ENCODE results near the gene SPC24. TPM values are rescaled to one million over a fixed set of nuclear protein-coding genes. Genes with fewer than 3 reads are reported as not detected.
"Not testable (repeated sequence)": the region's sequence is repeated elsewhere in the genome, so short reads cannot be mapped to it uniquely, and the experiment has no call there.

Gene SPC24
- total RNA-seq, 1 experiment from 2014 or later = 61.3 TPM

DNA sequence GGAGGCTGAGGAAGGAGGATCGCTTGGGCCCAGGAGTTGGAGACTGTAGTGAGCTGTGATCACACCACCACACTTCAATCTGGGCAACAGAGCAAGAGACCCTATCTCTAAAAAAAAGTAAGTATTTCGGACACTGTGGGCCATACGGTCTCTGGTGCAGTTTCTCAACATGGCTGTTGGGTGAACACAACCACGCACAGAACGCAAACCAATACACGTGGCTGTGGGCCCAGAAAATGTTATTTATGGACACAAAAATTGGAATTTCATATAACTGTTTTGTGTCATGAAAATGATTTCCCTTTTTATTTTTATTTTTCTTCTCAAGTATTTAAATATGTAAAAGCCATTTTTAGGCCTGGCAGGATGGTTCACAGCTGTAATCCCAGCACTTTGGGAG is 46.8 kb downstream of the SPC24 start:
- H3K36me3 ChIP-seq = peaks cover 92% of the 10 kb centered on the region
- no peak for DNase-seq
- H3K4me1 ChIP-seq = no peaks in the 10 kb centered on the region
- H3K27me3 ChIP-seq = no peaks in the 10 kb centered on the region
- H3K4me3 ChIP-seq = no peak overlapping the region
- no peaks in the 10 kb centered on the region for H3K9me3 ChIP-seq (replicated peaks)
- no peak overlapping the region for H3K27ac ChIP-seq

DNA sequence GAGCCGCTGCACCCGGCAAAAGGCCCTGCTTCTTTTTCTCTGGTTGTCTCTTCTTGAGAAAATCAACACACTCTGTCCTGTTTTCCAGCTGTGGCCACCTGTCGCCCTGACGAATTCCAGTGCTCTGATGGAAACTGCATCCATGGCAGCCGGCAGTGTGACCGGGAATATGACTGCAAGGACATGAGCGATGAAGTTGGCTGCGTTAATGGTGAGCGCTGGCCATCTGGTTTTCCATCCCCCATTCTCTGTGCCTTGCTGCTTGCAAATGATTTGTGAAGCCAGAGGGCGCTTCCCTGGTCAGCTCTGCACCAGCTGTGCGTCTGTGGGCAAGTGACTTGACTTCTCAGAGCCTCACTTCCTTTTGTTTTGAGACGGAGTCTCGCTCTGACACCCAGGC is 49.1 kb downstream of the SPC24 start:
- Histone ChIP-seq H3K27me3 (no peaks in the 10 kb centered on the region), H3K4me3 (no peak overlapping the region), H3K9me3 (replicated peaks) (no peaks in the 10 kb centered on the region), H3K4me1 (no peaks in the 10 kb centered on the region), H3K36me3 (peaks cover 99% of the 10 kb centered on the region), H3K27ac (no peak overlapping the region)
- DNase-seq = no peak

DNA sequence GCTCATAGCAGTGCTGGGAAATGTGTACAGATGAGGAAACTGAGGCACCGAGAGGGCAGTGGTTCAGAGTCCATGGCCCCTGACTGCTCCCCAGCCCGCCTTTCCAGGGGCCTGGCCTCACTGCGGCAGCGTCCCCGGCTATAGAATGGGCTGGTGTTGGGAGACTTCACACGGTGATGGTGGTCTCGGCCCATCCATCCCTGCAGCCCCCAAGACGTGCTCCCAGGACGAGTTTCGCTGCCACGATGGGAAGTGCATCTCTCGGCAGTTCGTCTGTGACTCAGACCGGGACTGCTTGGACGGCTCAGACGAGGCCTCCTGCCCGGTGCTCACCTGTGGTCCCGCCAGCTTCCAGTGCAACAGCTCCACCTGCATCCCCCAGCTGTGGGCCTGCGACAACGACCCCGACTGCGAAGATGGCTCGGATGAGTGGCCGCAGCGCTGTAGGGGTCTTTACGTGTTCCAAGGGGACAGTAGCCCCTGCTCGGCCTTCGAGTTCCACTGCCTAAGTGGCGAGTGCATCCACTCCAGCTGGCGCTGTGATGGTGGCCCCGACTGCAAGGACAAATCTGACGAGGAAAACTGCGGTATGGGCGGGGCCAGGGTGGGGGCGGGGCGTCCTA is 50.5 kb downstream of the SPC24 start:
- H3K27ac ChIP-seq = no peak overlapping the region
- H3K27me3 ChIP-seq = no peaks in the 10 kb centered on the region
- no peak overlapping the region for H3K4me3 ChIP-seq
- peaks cover 95% of the 10 kb centered on the region for H3K36me3 ChIP-seq
- H3K4me1 ChIP-seq = no peaks in the 10 kb centered on the region
- no peak for DNase-seq
- H3K9me3 ChIP-seq (replicated peaks) = no peaks in the 10 kb centered on the region

DNA sequence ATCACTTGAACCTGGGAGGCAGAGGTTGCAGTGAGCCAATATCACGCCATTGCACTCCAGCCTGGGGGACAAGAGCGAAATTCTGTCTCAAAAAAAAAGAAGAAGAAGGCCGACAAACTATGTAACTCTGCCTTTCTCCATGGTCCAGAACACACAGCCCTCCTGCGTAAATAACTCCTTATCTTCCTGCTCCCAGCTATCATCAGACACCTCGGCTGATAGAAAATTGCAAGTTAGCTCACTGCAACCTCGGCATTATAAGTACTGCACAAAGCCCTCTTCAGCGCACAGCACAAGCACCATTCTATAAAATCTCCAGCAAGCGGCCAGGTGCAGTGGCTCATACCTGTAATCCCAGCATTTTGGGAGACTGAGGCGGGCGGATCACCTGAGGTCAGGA is 51.9 kb downstream of the SPC24 start:
- H3K27me3 ChIP-seq; H3K27ac ChIP-seq; DNase-seq; H3K4me3 ChIP-seq; H3K9me3 ChIP-seq (replicated peaks); H3K4me1 ChIP-seq: not testable (repeated sequence)
- peaks cover 95% of the 10 kb centered on the region for H3K36me3 ChIP-seq

DNA sequence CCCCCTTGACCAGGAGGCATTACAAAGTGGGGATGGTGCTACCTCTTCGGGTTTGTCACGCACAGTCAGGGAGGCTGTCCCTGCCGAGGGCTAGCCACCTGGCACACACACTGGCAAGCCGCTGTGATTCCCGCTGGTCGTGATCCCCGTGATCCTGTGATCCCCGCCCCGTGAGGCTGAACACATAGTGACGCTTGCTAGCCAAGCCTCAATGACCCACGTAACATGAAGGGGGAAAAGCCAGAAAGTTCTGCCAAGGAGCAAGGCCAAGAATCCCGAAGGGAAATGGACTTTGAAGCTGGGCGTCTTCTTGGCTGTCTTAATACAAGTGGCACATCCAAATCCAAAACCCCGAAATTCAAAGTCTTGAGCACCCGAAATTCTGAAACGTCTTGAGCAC is 52.6 kb downstream of the SPC24 start:
- Histone ChIP-seq H3K27ac (no peak overlapping the region), H3K9me3 (replicated peaks) (no peaks in the 10 kb centered on the region), H3K4me3 (no peak overlapping the region), H3K4me1 (no peaks in the 10 kb centered on the region), H3K36me3 (peaks cover 88% of the 10 kb centered on the region), H3K27me3 (no peaks in the 10 kb centered on the region)
- DNase-seq = no peak

DNA sequence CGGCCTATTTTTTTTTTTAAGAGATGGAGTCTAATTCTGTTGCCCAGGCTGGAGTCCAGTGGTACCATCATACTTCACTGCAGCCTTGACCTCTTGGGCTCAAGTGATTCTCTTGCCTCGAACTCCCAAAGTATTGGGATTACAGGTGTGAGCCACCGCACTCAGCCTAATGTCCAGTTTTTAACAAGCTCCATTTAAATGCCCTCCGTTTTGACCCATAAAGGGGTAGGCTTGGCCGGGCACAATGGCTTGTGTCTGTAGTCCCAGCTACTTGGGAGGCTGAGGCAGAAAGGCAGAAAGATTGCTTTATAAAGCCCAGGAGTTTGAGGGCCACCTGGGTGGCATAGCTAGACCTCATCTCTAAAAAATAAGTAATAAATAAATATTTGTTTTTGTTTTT is 54.5 kb downstream of the SPC24 start:
- H3K4me1 ChIP-seq = no peaks in the 10 kb centered on the region; the same call in 1 of the 2 replicates
- H3K36me3 ChIP-seq = peaks cover 85% of the 10 kb centered on the region
- DNase-seq = no peak
- H3K27ac ChIP-seq = no peak overlapping the region
- H3K4me3 ChIP-seq = no peak overlapping the region
- no peaks in the 10 kb centered on the region for H3K9me3 ChIP-seq (replicated peaks)
- H3K27me3 ChIP-seq = no peaks in the 10 kb centered on the region

DNA sequence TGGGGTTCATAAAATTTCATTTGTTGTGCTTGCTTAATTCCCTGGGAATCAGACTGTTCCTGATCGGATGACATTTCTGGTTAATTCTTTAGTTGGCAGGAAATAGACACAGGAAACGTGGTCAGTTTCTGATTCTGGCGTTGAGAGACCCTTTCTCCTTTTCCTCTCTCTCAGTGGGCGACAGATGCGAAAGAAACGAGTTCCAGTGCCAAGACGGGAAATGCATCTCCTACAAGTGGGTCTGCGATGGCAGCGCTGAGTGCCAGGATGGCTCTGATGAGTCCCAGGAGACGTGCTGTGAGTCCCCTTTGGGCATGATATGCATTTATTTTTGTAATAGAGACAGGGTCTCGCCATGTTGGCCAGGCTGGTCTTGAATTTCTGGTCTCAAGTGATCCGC is 55.5 kb downstream of the SPC24 start:
- Histone ChIP-seq H3K4me1 (peaks cover 2% of the 10 kb centered on the region; the same call in 1 of the 2 replicates), H3K9me3 (replicated peaks) (no peaks in the 10 kb centered on the region), H3K27me3 (no peaks in the 10 kb centered on the region), H3K27ac (no peak overlapping the region), H3K36me3 (peaks cover 84% of the 10 kb centered on the region), H3K4me3 (no peak overlapping the region)
- DNase-seq = no peak

DNA sequence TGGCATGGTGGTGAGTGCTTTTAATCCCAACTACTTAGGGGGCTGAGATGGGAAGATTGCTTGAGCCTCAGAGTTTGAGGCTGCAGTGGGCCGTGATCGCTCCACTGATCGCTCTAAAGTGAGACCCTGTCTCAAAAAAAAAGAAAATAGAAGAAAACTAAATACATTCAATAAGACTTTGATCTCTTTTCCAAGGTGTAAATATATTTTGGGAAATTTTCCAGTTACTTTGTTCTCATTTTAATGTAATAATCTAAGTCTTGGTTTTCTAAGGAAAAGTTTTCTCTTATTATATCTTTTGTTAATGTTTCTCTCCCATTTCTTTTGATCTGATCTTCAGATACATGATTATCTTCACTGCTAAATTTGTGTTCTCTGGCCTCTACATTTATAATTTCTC is 56.7 kb downstream of the SPC24 start:
- Histone ChIP-seq H3K9me3 (replicated peaks) (no peaks in the 10 kb centered on the region), H3K36me3 (peaks cover 79% of the 10 kb centered on the region), H3K4me3 (no peak overlapping the region), H3K27me3 (no peaks in the 10 kb centered on the region), H3K4me1 (peaks cover 2% of the 10 kb centered on the region; the same call in 1 of the 2 replicates), H3K27ac (no peak overlapping the region)
- no peak for DNase-seq

DNA sequence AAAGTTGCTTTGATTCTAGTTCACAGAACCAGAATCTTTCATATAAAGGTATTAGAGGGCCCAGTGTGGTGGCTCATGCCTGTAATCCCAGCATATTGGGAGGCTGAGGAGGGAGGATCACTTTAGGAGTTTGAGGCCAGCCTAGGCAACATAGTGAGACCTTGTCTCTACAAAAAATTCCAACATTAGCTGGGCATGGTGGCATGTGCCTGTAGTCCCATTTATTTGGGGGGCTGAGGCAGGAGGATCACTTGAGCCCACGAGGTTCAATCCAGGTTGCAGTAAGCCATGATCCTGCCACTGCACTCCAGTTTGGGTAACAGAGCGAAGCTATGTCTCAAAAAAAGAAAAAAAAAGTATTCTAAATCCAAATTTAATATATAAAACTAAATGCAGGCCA is 57.3 kb downstream of the SPC24 start:
- DNase-seq = no peak
- Histone ChIP-seq H3K27ac (no peak overlapping the region), H3K36me3 (peaks cover 74% of the 10 kb centered on the region)

DNA sequence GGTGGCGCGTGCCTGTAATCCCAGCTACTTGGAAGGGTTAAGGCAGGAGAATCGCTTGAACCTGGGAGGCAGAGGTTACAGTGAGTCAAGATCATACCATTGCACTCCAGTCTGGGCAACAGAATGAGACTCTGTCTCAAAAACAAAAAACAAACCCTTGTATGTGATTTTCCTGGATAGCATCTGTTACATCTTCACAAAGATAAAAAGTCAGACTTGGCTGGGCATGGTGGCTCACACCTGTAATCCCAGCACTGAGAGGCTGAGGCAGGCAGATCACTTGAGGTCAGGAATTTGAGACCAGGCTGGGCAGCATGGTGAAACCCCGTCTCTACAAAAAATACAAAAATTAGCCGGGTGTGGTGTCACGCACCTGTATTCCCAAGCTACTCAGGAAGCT is 58.2 kb downstream of the SPC24 start:
- H3K27ac ChIP-seq = not testable (repeated sequence)
- peaks cover 67% of the 10 kb centered on the region for H3K36me3 ChIP-seq

More for the DNA sequence above, 57.3 kb downstream of the SPC24 start:
- H3K4me1 ChIP-seq = peaks cover 2% of the 10 kb centered on the region; the same call in 1 of the 2 replicates
- H3K4me3 ChIP-seq = no peak overlapping the region
- H3K27me3 ChIP-seq = no peaks in the 10 kb centered on the region
- H3K9me3 ChIP-seq (replicated peaks) = no peaks in the 10 kb centered on the region

DNA sequence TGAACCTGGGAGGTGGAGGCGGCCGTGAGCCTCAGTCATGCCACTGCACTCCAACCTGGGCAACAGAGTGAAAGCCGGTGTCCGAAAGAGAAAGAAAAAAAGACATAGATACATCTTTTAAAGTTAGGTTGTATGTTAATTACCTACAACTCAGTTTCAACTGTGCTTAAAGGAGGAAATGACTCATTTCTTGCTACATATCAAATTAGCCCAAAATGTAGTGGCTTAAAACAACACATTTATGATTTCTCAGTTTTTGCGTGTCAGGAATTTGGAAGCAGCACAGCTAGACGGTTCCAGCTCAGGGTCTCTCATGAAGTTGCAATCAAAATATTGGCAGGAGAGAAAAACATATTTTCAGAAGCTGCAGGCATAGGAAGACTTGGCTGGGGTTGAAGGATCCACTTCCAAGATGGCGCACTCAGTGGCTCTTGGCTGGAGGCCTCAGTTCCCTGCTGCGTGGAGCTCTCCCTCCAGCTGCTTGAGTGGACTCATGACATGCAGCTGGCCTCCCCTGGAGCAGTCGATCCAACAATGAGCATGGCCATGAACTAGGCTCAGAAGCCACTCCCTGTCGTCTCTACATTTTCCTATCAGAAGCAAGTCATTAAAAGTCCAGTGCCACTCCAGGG is 59.3 kb downstream of the SPC24 start:
- Histone ChIP-seq H3K27ac (no peak overlapping the region), H3K9me3 (replicated peaks) (no peaks in the 10 kb centered on the region), H3K4me3 (no peak overlapping the region), H3K4me1 (peaks cover 6% of the 10 kb centered on the region; the same call in 1 of the 2 replicates), H3K27me3 (no peaks in the 10 kb centered on the region), H3K36me3 (peaks cover 66% of the 10 kb centered on the region)
- DNase-seq = no peak

More for the DNA sequence above, 58.2 kb downstream of the SPC24 start:
- not testable (repeated sequence) for DNase-seq; H3K27me3 ChIP-seq; H3K4me1 ChIP-seq; H3K9me3 ChIP-seq (replicated peaks); H3K4me3 ChIP-seq

Other genes with a start within 250 kb of the SPC24 start
- gene YIPF2, start 227.1 kb downstream of the SPC24 start, total RNA-seq (2014; rRNA removed; shearing (Covaris generic)) = 22.1 and 25.2 TPM in 2 replicates
- gene TIMM29, start 227.0 kb downstream of the SPC24 start, total RNA-seq (2014; rRNA removed; shearing (Covaris generic)) = 22.5 and 23.4 TPM in 2 replicates
- 120 and 121 TPM in 2 replicates for gene SMARCA4, start 194.8 kb downstream of the SPC24 start, total RNA-seq (2014; rRNA removed; shearing (Covaris generic))
- gene LDLR, start 66.3 kb downstream of the SPC24 start, total RNA-seq (2014; rRNA removed; shearing (Covaris generic)) = 51.6 and 57.0 TPM in 2 replicates
- 86.1 and 98.4 TPM in 2 replicates for gene KANK2, start 41.8 kb upstream of the SPC24 start, total RNA-seq (2014; rRNA removed; shearing (Covaris generic))
- not detected in 2 replicates for gene ANGPTL8, start 83.8 kb upstream of the SPC24 start, total RNA-seq (2014; rRNA removed; shearing (Covaris generic))
- gene DOCK6, start 106.7 kb upstream of the SPC24 start, total RNA-seq (2014; rRNA removed; shearing (Covaris generic)) = 15.2 and 18.3 TPM in 2 replicates
- gene TSPAN16, start 140.4 kb upstream of the SPC24 start, total RNA-seq (2014; rRNA removed; shearing (Covaris generic)) = not detected in 2 replicates
- gene RAB3D, start 183.9 kb upstream of the SPC24 start, total RNA-seq (2014; rRNA removed; shearing (Covaris generic)) = 0.58 and 0.83 TPM in 2 replicates
- gene TMEM205, start 190.5 kb upstream of the SPC24 start, total RNA-seq (2014; rRNA removed; shearing (Covaris generic)) = 38.8 and 39.5 TPM in 2 replicates
- gene CCDC159, start 190.7 kb upstream of the SPC24 start, total RNA-seq (2014; rRNA removed; shearing (Covaris generic)) = not detected in 2 replicates
- gene PLPPR2, start 199.7 kb upstream of the SPC24 start, total RNA-seq (2014; rRNA removed; shearing (Covaris generic)) = 0.10 and 0.59 TPM in 2 replicates
- 1.2 and 2.4 TPM in 2 replicates for gene SWSAP1, start 218.9 kb upstream of the SPC24 start, total RNA-seq (2014; rRNA removed; shearing (Covaris generic))
- 8.4 and 9.9 TPM in 2 replicates for gene EPOR, start 228.5 kb upstream of the SPC24 start, total RNA-seq (2014; rRNA removed; shearing (Covaris generic))